Activated CD8-positive, alpha-beta T cell treated with anti-CD3 and anti-CD28 coated beads, Interleukin-2, amount 10 ng/mL, durations not matched to agents 7 days and 5 days (primary cell): ENCODE data around the gene SLC17A9. TPM values are rescaled to one million over a fixed set of nuclear protein-coding genes. Genes with fewer than 3 reads are reported as not detected.

Source experiments
- ATAC-seq: fragments of 150-1000 bp; cut with Tn5 transposase; one replicate; pipeline ENCODE4 v1.10.0; 2021; ENCODE audit warnings: moderate library complexity
- CTCF ChIA-PET: fragments of 350-600 bp; sonication (Branson Sonifier 250); formaldehyde crosslinking; loops from one replicate; lab custom pipeline; 2021; ENCODE audit warnings: antibody characterized with exemption; lab: Charles Lee
- POLR2A ChIA-PET: fragments of 350-600 bp; sonication (Branson Sonifier 250); formaldehyde crosslinking; loops from one replicate; lab custom pipeline; 2021; ENCODE audit warnings: antibody characterized with exemption; lab: Charles Lee
- DNase-seq: peaks from one replicate; pipeline ENCODE4 v3.0.0-alpha.2; 2020
- H3K27ac Mint-ChIP-seq: one replicate; pipeline ENCODE4 v1.8.0; 2021; ENCODE audit warnings: mild to moderate bottlenecking, mixed read lengths
- H3K27me3 Mint-ChIP-seq: one replicate; pipeline ENCODE4 v1.8.0; 2021; ENCODE audit warnings: low read depth, mixed read lengths
- H3K36me3 Mint-ChIP-seq: one replicate; pipeline ENCODE4 v1.8.0; 2021; ENCODE audit warnings: low read depth, mixed read lengths
- H3K4me1 Mint-ChIP-seq: one replicate; pipeline ENCODE4 v1.8.0; 2021; ENCODE audit warnings: low read depth, mixed read lengths
- H3K4me3 Mint-ChIP-seq: one replicate; pipeline ENCODE4 v1.8.0; 2021; ENCODE audit warnings: mild to moderate bottlenecking, mixed read lengths
- H3K9me3 Mint-ChIP-seq: one replicate; pipeline ENCODE4 v1.8.0; 2022; ENCODE audit warnings: mixed read lengths; ENCODE audit not compliant: insufficient read depth
- total RNA-seq, 2 experiments: library from RNA; stranded (reverse); gene quantifications; one replicate each; pipeline ENCODE4 v1.2.3, GENCODE V29; 2021

Gene SLC17A9
- total RNA-seq, 2 experiments from 2014 or later, result 57.8 to 69.7 TPM

- Mint-ChIP-seq H3K27me3 (peaks cover 33% of the 10 kb centered on the region), H3K4me3 (no peak overlapping the region), H3K36me3 (peaks cover 2% of the 10 kb centered on the region), H3K27ac (no peak overlapping the region), H3K9me3 (no peaks in the 10 kb centered on the region), H3K4me1 (peaks cover 11% of the 10 kb centered on the region)
- no peak for ATAC-seq
- ChIA-PET CTCF (interaction anchor here (1.2 to 3.7 kb wide), 3 partner anchors 17 to 39 kb away, joined by 3 to 56 read pairs (median 3); no protein-coding TSS in a partner anchor), POLR2A (interaction anchor here (0.6 kb wide), 1 partner anchor 77 kb away, joined by 3 read pairs; no protein-coding TSS in a partner anchor)
- no peak for DNase-seq
Observed at GRCh38 chr20:62970307-62971210, 18.1 kb downstream of the SLC17A9 start.

GRCh38 chr20:62971211-62971949, 18.9 kb downstream of the SLC17A9 start:
- ATAC-seq (no peak), DNase-seq (no peak)
- ChIA-PET CTCF (interaction anchor here (0.9 to 3.7 kb wide), 6 partner anchors 10 to 124 kb away, joined by 3 to 56 read pairs (median 4); no protein-coding TSS in a partner anchor), POLR2A (no interaction called here)
- Mint-ChIP-seq H3K27me3 (peaks cover 37% of the 10 kb centered on the region), H3K9me3 (no peaks in the 10 kb centered on the region), H3K4me3 (no peak overlapping the region), H3K36me3 (no peaks in the 10 kb centered on the region), H3K27ac (no peak overlapping the region), H3K4me1 (peaks cover 11% of the 10 kb centered on the region)

GRCh38 chr20:62971950-62972844, 19.7 kb downstream of the SLC17A9 start:
- ATAC-seq (peak; percentile 97), DNase-seq (peak; percentile 90)
- no peaks in the 10 kb centered on the region for H3K36me3 Mint-ChIP-seq
- H3K4me3 Mint-ChIP-seq, result peak overlapping the region; percentile 19
- ChIA-PET CTCF (interaction anchor here (0.6 to 3.7 kb wide), 24 partner anchors 9 to 251 kb away, joined by 3 to 56 read pairs (median 4); partner anchors contain the start of genes BHLHE23 and TCFL5), POLR2A (interaction anchor here (1.0 to 1.2 kb wide), 3 partner anchors 23 to 37 kb away, joined by 3 to 7 read pairs (median 3); no protein-coding TSS in a partner anchor)
- H3K4me1 Mint-ChIP-seq, result peaks cover 11% of the 10 kb centered on the region
- H3K27me3 Mint-ChIP-seq, result peaks cover 42% of the 10 kb centered on the region
- H3K9me3 Mint-ChIP-seq, result no peaks in the 10 kb centered on the region
- no peak overlapping the region for H3K27ac Mint-ChIP-seq

- DNase-seq (no peak), ATAC-seq (no peak)
- Mint-ChIP-seq H3K27ac (no peak overlapping the region), H3K9me3 (no peaks in the 10 kb centered on the region), H3K36me3 (no peaks in the 10 kb centered on the region), H3K4me1 (peaks cover 18% of the 10 kb centered on the region), H3K4me3 (no peak overlapping the region), H3K27me3 (peaks cover 42% of the 10 kb centered on the region)
- CTCF ChIA-PET, result interaction anchor here (0.6 to 3.7 kb wide), 23 partner anchors 9 to 250 kb away, joined by 3 to 56 read pairs (median 4); partner anchors contain the start of genes BHLHE23 and TCFL5
- POLR2A ChIA-PET, result interaction anchor here (1.0 to 1.2 kb wide), 3 partner anchors 24 to 36 kb away, joined by 3 to 7 read pairs (median 3); no protein-coding TSS in a partner anchor
Observed at GRCh38 chr20:62972845-62973745, 20.6 kb downstream of the SLC17A9 start.

GRCh38 chr20:62975251-62975760, 22.8 kb downstream of the SLC17A9 start:
- DNase-seq (no peak), ATAC-seq (no peak)
- H3K4me3 Mint-ChIP-seq, result no peak overlapping the region
- H3K27me3 Mint-ChIP-seq, result peaks cover 60% of the 10 kb centered on the region
- POLR2A ChIA-PET, result interaction anchor here (1.0 kb wide), 1 partner anchor 33 kb away, joined by 5 read pairs; no protein-coding TSS in a partner anchor
- H3K36me3 Mint-ChIP-seq, result no peaks in the 10 kb centered on the region
- CTCF ChIA-PET, result interaction anchor here (1.1 to 2.1 kb wide), 3 partner anchors 16 to 26 kb away, joined by 3 to 6 read pairs (median 3); no protein-coding TSS in a partner anchor
- H3K27ac Mint-ChIP-seq, result no peak overlapping the region
- peaks cover 35% of the 10 kb centered on the region for H3K4me1 Mint-ChIP-seq
- no peaks in the 10 kb centered on the region for H3K9me3 Mint-ChIP-seq

- ATAC-seq (no peak), DNase-seq (no peak)
- ChIA-PET POLR2A (interaction anchor here (0.7 to 1.0 kb wide), 2 partner anchors 33 to 168 kb away, joined by 3 to 5 read pairs; no protein-coding TSS in a partner anchor), CTCF (interaction anchor here (0.6 to 2.1 kb wide), 3 partner anchors 26 to 164 kb away, joined by 3 to 13 read pairs (median 6); no protein-coding TSS in a partner anchor)
- Mint-ChIP-seq H3K36me3 (no peaks in the 10 kb centered on the region), H3K9me3 (no peaks in the 10 kb centered on the region), H3K4me3 (no peak overlapping the region), H3K27me3 (peaks cover 65% of the 10 kb centered on the region), H3K4me1 (peaks cover 39% of the 10 kb centered on the region), H3K27ac (no peak overlapping the region)
Observed at GRCh38 chr20:62975812-62976508, 23.5 kb downstream of the SLC17A9 start.

- ChIA-PET CTCF (interaction anchor here (1.7 to 2.1 kb wide), 2 partner anchors 32 to 58 kb away, joined by 6 to 13 read pairs; no protein-coding TSS in a partner anchor), POLR2A (interaction anchor here (0.7 kb wide), 1 partner anchor 169 kb away, joined by 3 read pairs; no protein-coding TSS in a partner anchor)
- no peak for DNase-seq
- ATAC-seq, result no peak
- Mint-ChIP-seq H3K27me3 (peaks cover 64% of the 10 kb centered on the region), H3K4me3 (no peak overlapping the region), H3K27ac (no peak overlapping the region), H3K4me1 (peaks cover 45% of the 10 kb centered on the region), H3K36me3 (no peaks in the 10 kb centered on the region), H3K9me3 (no peaks in the 10 kb centered on the region)
Observed at GRCh38 chr20:62976886-62977285, 24.4 kb downstream of the SLC17A9 start.

- peaks cover 47% of the 10 kb centered on the region for H3K4me1 Mint-ChIP-seq
Observed at GRCh38 chr20:62977613-62978560, 25.4 kb downstream of the SLC17A9 start.

More at GRCh38 chr20:62977613-62978560, 25.4 kb downstream of the SLC17A9 start:
- CTCF ChIA-PET, result interaction anchor here (1.0 to 2.1 kb wide), 4 partner anchors 25 to 59 kb away, joined by 3 to 13 read pairs (median 5); partner anchors contain the start of gene BHLHE23
- Mint-ChIP-seq H3K9me3 (no peaks in the 10 kb centered on the region), H3K27ac (peak overlapping the region; percentile 46), H3K4me3 (peak overlapping the region; percentile 12), H3K36me3 (no peaks in the 10 kb centered on the region), H3K27me3 (peaks cover 56% of the 10 kb centered on the region)
- DNase-seq, result peak; percentile 71
- POLR2A ChIA-PET, result interaction anchor here (0.6 to 1.2 kb wide), 4 partner anchors 22 to 40 kb away, joined by 3 to 5 read pairs (median 3); partner anchors contain the start of gene GID8
- peak; percentile 57 for ATAC-seq
